ENCODE results near the gene BRSK2. TPM values are rescaled to one million over a fixed set of nuclear protein-coding genes. Genes with fewer than 3 reads are reported as not detected.

Gene BRSK2
- total RNA-seq, 1 donor from 2014 or later: 13.8 TPM

DNA sequence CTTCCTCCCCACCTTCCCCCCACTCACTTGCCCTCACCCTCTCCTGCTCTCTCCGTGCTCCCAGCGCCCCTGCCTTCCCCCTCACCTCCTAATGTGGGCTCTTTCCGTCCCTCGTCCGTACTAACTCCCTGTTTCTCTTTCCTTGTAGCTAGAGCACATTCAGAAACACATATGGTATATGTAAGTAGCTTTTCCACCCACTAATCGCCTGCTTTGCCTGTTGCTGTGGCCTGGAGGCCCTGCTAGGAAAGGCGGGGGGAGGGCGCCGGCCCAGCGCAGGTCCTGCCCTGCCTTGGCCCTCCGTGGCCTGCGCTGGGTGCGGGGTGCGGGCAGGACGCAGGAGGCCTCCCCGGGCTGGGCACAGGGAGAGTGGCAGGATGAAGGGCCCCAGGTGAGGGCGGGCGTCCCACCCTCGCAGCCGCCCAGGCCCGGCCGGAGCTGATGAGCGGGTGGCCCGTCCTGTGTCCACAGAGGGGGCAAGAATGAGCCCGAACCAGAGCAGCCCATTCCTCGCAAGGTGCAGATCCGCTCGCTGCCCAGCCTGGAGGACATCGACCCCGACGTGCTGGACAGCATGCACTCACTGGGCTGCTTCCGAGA, 55.2 kb downstream of the BRSK2 start:
- Mint-ChIP-seq H3K9me3 (no peaks in the 10 kb centered on the region), H3K4me1 (ENCODE audit: unreplicated experiment) (no peaks in the 10 kb centered on the region), H3K27ac (no peak overlapping the region), H3K27me3 (no peaks in the 10 kb centered on the region), H3K4me3 (no peak overlapping the region), H3K36me3 (no peaks in the 10 kb centered on the region)
- TF ChIP-seq, protein P1, sequence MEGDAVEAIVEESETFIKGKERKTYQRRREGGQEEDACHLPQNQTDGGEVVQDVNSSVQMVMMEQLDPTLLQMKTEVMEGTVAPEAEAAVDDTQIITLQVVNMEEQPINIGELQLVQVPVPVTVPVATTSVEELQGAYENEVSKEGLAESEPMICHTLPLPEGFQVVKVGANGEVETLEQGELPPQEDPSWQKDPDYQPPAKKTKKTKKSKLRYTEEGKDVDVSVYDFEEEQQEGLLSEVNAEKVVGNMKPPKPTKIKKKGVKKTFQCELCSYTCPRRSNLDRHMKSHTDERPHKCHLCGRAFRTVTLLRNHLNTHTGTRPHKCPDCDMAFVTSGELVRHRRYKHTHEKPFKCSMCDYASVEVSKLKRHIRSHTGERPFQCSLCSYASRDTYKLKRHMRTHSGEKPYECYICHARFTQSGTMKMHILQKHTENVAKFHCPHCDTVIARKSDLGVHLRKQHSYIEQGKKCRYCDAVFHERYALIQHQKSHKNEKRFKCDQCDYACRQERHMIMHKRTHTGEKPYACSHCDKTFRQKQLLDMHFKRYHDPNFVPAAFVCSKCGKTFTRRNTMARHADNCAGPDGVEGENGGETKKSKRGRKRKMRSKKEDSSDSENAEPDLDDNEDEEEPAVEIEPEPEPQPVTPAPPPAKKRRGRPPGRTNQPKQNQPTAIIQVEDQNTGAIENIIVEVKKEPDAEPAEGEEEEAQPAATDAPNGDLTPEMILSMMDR (conservative IDR thresholded peaks at IDR 0.05): no peak
- no peak for DNase-seq (ENCODE audit: extremely low spot score, unreplicated experiment)

- Mint-ChIP-seq H3K27ac (no peak overlapping the region), H3K36me3 (no peaks in the 10 kb centered on the region), H3K27me3 (no peaks in the 10 kb centered on the region), H3K4me1 (ENCODE audit: unreplicated experiment) (no peaks in the 10 kb centered on the region), H3K4me3 (no peak overlapping the region), H3K9me3 (no peaks in the 10 kb centered on the region)
- TF ChIP-seq, protein P1 (conservative IDR thresholded peaks at IDR 0.05): no peak
- DNase-seq (ENCODE audit: extremely low spot score, unreplicated experiment): no peak
Measured at GRCh38 chr11:1445741-1446445, 56.2 kb downstream of the BRSK2 start.

GRCh38 chr11:1446623-1447022, 56.9 kb downstream of the BRSK2 start:
- no peaks in the 10 kb centered on the region for H3K36me3 Mint-ChIP-seq

DNA sequence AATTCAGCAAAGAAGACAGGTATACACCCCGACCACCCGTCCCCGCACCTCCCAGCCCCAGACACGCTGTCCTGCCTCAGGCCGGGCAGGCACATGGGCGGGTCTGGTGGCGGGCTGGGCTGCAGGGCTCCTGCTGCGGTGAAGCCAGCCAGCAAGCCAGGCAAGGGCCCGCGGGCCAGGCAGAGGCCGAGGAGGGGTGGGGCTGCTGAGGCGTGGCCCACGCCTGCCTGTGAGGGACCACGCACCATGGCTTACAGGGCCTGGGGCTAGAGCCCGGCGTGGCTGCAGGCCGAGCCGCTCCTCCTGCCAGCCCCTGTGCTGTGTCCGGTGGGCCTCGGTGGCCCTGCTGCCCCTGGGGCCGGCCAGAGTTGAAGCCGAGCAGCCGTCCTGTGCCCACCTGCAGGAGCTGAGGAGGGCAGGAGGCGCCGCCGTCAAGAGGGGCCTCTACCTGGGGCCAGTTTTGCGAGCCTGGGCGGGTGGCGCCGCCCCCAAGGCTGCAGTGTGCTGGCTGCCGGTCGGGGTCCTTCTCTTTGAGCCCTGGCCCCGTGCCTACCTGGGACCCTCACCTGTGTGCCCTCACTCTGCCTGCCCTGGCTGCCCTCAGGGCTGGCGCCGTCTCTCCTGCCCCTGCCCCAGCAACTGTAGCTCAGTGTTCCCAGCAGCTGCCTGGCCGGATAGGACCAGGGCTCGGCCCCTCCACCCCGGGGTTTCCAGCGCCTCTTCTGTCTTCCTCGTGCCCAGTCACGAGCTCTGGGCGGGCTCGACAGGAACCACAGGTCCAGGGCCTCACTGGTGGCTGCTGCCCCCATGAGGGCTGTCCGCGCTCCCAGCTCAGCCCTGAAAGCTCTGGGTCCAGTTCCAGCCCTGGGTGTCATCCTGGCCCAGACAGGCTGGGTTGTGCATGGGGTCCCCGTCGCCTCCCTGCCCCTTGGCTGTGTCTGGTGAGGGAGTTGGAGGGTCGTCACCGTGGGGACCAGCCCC, 58.4 kb downstream of the BRSK2 start:
- no peaks in the 10 kb centered on the region for H3K36me3 Mint-ChIP-seq
- H3K27me3 Mint-ChIP-seq: no peaks in the 10 kb centered on the region
- no peaks in the 10 kb centered on the region for H3K4me1 Mint-ChIP-seq (ENCODE audit: unreplicated experiment)
- H3K27ac Mint-ChIP-seq: no peak overlapping the region
- no peak for DNase-seq (ENCODE audit: extremely low spot score, unreplicated experiment)
- no peaks in the 10 kb centered on the region for H3K9me3 Mint-ChIP-seq
- H3K4me3 Mint-ChIP-seq: no peak overlapping the region
- TF ChIP-seq, protein P1 (conservative IDR thresholded peaks at IDR 0.05): no peak

More at GRCh38 chr11:1446623-1447022, 56.9 kb downstream of the BRSK2 start:
- Mint-ChIP-seq H3K27ac (no peak overlapping the region), H3K4me1 (ENCODE audit: unreplicated experiment) (no peaks in the 10 kb centered on the region), H3K9me3 (no peaks in the 10 kb centered on the region), H3K27me3 (no peaks in the 10 kb centered on the region), H3K4me3 (no peak overlapping the region)
- no peak for DNase-seq (ENCODE audit: extremely low spot score, unreplicated experiment)
- TF ChIP-seq, protein P1 (conservative IDR thresholded peaks at IDR 0.05): no peak

- no peak overlapping the region for H3K27ac Mint-ChIP-seq
- H3K36me3 Mint-ChIP-seq: no peaks in the 10 kb centered on the region
- TF ChIP-seq, protein P1 (conservative IDR thresholded peaks at IDR 0.05): no peak
- no peaks in the 10 kb centered on the region for H3K27me3 Mint-ChIP-seq
- H3K9me3 Mint-ChIP-seq: no peaks in the 10 kb centered on the region
- H3K4me1 Mint-ChIP-seq (ENCODE audit: unreplicated experiment): no peaks in the 10 kb centered on the region
- no peak overlapping the region for H3K4me3 Mint-ChIP-seq
- no peak for DNase-seq (ENCODE audit: extremely low spot score, unreplicated experiment)
Measured at GRCh38 chr11:1448882-1449281, 59.1 kb downstream of the BRSK2 start.

All from type B pancreatic cell (in vitro differentiated cells).